Kidney (tissue), 14 donors: ENCODE measurements around the gene LIMA1. TPM values are rescaled to one million over a fixed set of nuclear protein-coding genes. Genes with fewer than 3 reads are reported as not detected.

Source experiments
- DNase-seq, 5 donors: peaks; one replicate each; pipeline ENCODE4 v3.0.0-alpha.2; 2013 to 2020
- FAIRE-seq: peaks from 2 replicates; lab custom pipeline; 2012; peaks lifted over from hg19 to GRCh38; lab: Jason Lieb, UNC
- H3K27ac ChIP-seq, 2 donors: one replicate each; pipeline ENCODE4 v1.7.0; 2013; ENCODE audit warnings: low read depth in 2 of 2, low read length in 2 of 2, inconsistent platforms in 1 of 2
- H3K27me3 ChIP-seq: one replicate; pipeline ENCODE4 v1.7.1; 2013; ENCODE audit warnings: low read length, inconsistent platforms; ENCODE audit not compliant: control insufficient read depth, insufficient read depth
- H3K36me3 ChIP-seq, 3 donors: one replicate each; pipeline versions ENCODE4 v1.7.0 to v1.7.1; 2013; ENCODE audit warnings: low read length in 3 of 3, control low read depth in 1 of 3, inconsistent platforms in 1 of 3; ENCODE audit not compliant: insufficient read depth in 3 of 3, control insufficient read depth in 2 of 3
- H3K4me1 ChIP-seq, 3 donors: one replicate each; pipeline versions ENCODE4 v1.7.0 to v1.7.1; 2013; ENCODE audit warnings: low read length in 3 of 3, inconsistent platforms in 1 of 3, low read depth in 1 of 3; ENCODE audit not compliant: control insufficient read depth in 2 of 3, insufficient read depth in 2 of 3
- H3K4me3 ChIP-seq, 3 donors: one replicate each; pipeline versions ENCODE4 v1.7.0 to v1.8.1; 2013; ENCODE audit warnings: low read length in 3 of 3, control low read depth in 1 of 3, inconsistent platforms in 1 of 3
- H3K9ac ChIP-seq, 3 donors: one replicate each; pipeline versions ENCODE4 v1.7.0 to v1.7.1; 2013; ENCODE audit warnings: low read length in 3 of 3, control low read depth in 1 of 3, inconsistent platforms in 1 of 3
- H3K9me3 ChIP-seq, 3 donors: one replicate each; pipeline versions ENCODE4 v1.7.0 to v1.7.1; 2013; ENCODE audit warnings: low read length in 3 of 3, control low read depth in 1 of 3, inconsistent platforms in 1 of 3; ENCODE audit not compliant: control insufficient read depth in 2 of 3, insufficient read depth in 1 of 3
- CTCF ChIP-seq: IDR thresholded peaks from 3 replicates; pipeline ENCODE4 v1.5.1; 2012; ENCODE audit warnings: mild to moderate bottlenecking, moderate library complexity, borderline replicate concordance; ENCODE audit not compliant: insufficient read depth; ENCODE audit errors: extremely low read depth
- intact Hi-C: fragments of 100-400 bp; cut with DNase I; formaldehyde crosslinking; loops from one replicate; pipeline ENCODE4 v1.11.1; 2022
- polyA plus RNA-seq: library from polyadenylated mRNA; stranded (reverse); fragments of 350-450 nt; fragmentation: Illumina TruSeq; extraction: RNeasy Lipid Tissue Mini Kit (QIAGEN cat#74804); gene quantifications from one replicate; pipeline ENCODE4 v1.2.3, GENCODE V29; 2014; ENCODE audit warnings: low read depth, low replicate concordance; ENCODE audit not compliant: insufficient read depth
- total RNA-seq: library from RNA; stranded (reverse); fragmentation: NEBNext Ultra II Directional; extraction: Animal tissue kit (Norgen Biotek cat#: 25700); gene quantifications from one replicate; pipeline ENCODE4 v1.2.1, GENCODE V29; 2021
- donor health status: control.
- donor health status: control.
- donor health status: control.
- donor health status: control.
- donor health status: control.
- donor health status: DM: yes; HTN: yes; CAD: no.
- donor health status: Normal renal cell carcinoma (clear cell type).

The LIMA1 gene
- total and polyA plus RNA-seq, 2 donors from 2014 or later: 43.1 to 76.1 TPM

GRCh38 chr12:50192236-50192635 lies 91.1 kb downstream of the LIMA1 start:
- peaks cover 0 to 7% (median 4%) of the 10 kb centered on the region in 3 donors for H3K4me1 ChIP-seq
- peaks cover 0 to 11% (median 9%) of the 10 kb centered on the region in 3 donors for H3K36me3 ChIP-seq
- DNase-seq (no peak), FAIRE-seq (no peak)
- H3K9me3 ChIP-seq: no peaks in the 10 kb centered on the region
- no peak overlapping the region for H3K27ac ChIP-seq
- H3K4me3 ChIP-seq: no peak overlapping the region
- H3K9ac ChIP-seq: no peak overlapping the region
- no peak for TF ChIP-seq CTCF
- H3K27me3 ChIP-seq: no peaks in the 10 kb centered on the region
- intact Hi-C loops: no loop called here

GRCh38 chr12:50190859-50191258 lies 92.5 kb downstream of the LIMA1 start:
- intact Hi-C loops: no loop called here
- Histone ChIP-seq H3K27me3 (no peaks in the 10 kb centered on the region), H3K36me3 (peaks cover 0 to 11% (median 9%) of the 10 kb centered on the region in 3 donors), H3K4me3 (no peak overlapping the region), H3K9ac (no peak overlapping the region), H3K9me3 (no peaks in the 10 kb centered on the region), H3K4me1 (peaks cover 0 to 8% (median 6%) of the 10 kb centered on the region in 3 donors), H3K27ac (no peak overlapping the region)
- FAIRE-seq: no peak
- no peak for TF ChIP-seq CTCF
- no peak for DNase-seq

GRCh38 chr12:50188875-50189575 lies 94.3 kb downstream of the LIMA1 start:
- Histone ChIP-seq H3K36me3 (peaks cover 0 to 11% (median 9%) of the 10 kb centered on the region in 3 donors), H3K4me3 (no peak overlapping the region), H3K4me1 (peaks cover 0 to 16% (median 15%) of the 10 kb centered on the region in 3 donors), H3K27me3 (no peaks in the 10 kb centered on the region), H3K27ac (peak overlapping the region in 1 of 2 donors; percentile 20), H3K9ac (no peak overlapping the region), H3K9me3 (no peaks in the 10 kb centered on the region)
- TF ChIP-seq CTCF: no peak
- DNase-seq: no peak
- intact Hi-C loops: no loop called here
- FAIRE-seq: no peak
